Endothelial cell of umbilical vein (primary cell): ENCODE measurements around the gene FUT8. TPM values are rescaled to one million over a fixed set of nuclear protein-coding genes. Genes with fewer than 3 reads are reported as not detected.

Experiments used
- BruUV-seq: library from RNA; stranded (reverse); fragments of 400-500 nt; replicated peaks from 2 replicates; lab custom pipeline; 2021; lab: Mats Ljungman, UMichigan
- CTCF ChIA-PET: fragments of 300-600, 350-600 bp; sonication (Branson Sonifier 250); formaldehyde crosslinking; loops from one replicate; lab custom pipeline; 2021; ENCODE audit warnings: antibody characterized with exemption, inconsistent platforms; lab: Charles Lee
- POLR2A ChIA-PET: fragments of 300-600, 350-600 bp; sonication (Branson Sonifier 250); formaldehyde crosslinking; loops from one replicate; lab custom pipeline; 2021; ENCODE audit warnings: antibody characterized with exemption, inconsistent platforms; lab: Charles Lee
- DNase-seq: peaks from one replicate; pipeline ENCODE4 v3.0.0-alpha.2; 2011; ENCODE audit warnings: low read depth, low spot score
- FAIRE-seq: peaks from 2 replicates; lab custom pipeline; 2011; peaks lifted over from hg19 to GRCh38; lab: Jason Lieb, UNC
- H2AFZ ChIP-seq: 2 replicates; pipeline ENCODE4 v1.6.0; 2012; ENCODE audit warnings: low read depth, low read length, control low read depth, inconsistent platforms
- H3K27ac ChIP-seq: 2 replicates; pipeline ENCODE4 v1.5.1; 2011; ENCODE audit warnings: low read depth, mild to moderate bottlenecking, control low read depth, low read length, moderate library complexity; ENCODE audit not compliant: insufficient read depth
- H3K27me3 ChIP-seq, 2 experiments: 2 replicates each; pipeline versions ENCODE4 v1.6.0 to v1.6.1; 2011; ENCODE audit warnings: low read length in 2 of 2, mixed read lengths in 1 of 2; ENCODE audit not compliant: control insufficient read depth in 2 of 2, insufficient read depth in 2 of 2
- H3K36me3 ChIP-seq, 2 experiments: 2 replicates in 1 of 2; 3 replicates in 1 of 2; pipeline ENCODE4 v1.5.1; 2011; ENCODE audit warnings: low read length in 2 of 2, mild to moderate bottlenecking in 1 of 2, moderate library complexity in 1 of 2; ENCODE audit not compliant: control insufficient read depth in 2 of 2, insufficient read depth in 2 of 2; ENCODE audit errors: extremely low read depth in 1 of 2
- H3K4me1 ChIP-seq: 3 replicates; pipeline ENCODE4 v1.5.1; 2011; ENCODE audit warnings: mild to moderate bottlenecking, low read length; ENCODE audit not compliant: control insufficient read depth, insufficient read depth; ENCODE audit errors: extremely low read depth
- H3K4me2 ChIP-seq: 2 replicates; pipeline ENCODE4 v1.6.1; 2011; ENCODE audit warnings: low read length, control low read depth, mixed read lengths; ENCODE audit not compliant: insufficient read depth
- H3K4me3 ChIP-seq, 3 experiments: fragments of 200-600 bp in 1 of 3; sonication (generic), shearing (Covaris generic) in 1 of 3; replicated peaks in 1 of 3; 2 replicates each; pipeline ENCODE4 v1.5.1; 2011 to 2016; ENCODE audit warnings: control low read depth in 3 of 3, low read length in 3 of 3, mild to moderate bottlenecking in 2 of 3, inconsistent platforms in 1 of 3, low read depth in 1 of 3, moderate library complexity in 1 of 3; ENCODE audit not compliant: insufficient read depth in 1 of 3
- H3K79me2 ChIP-seq: 2 replicates; pipeline ENCODE4 v1.6.0; 2012; ENCODE audit warnings: low read length, inconsistent platforms; ENCODE audit not compliant: control insufficient read depth, insufficient read depth
- H3K9ac ChIP-seq: replicated peaks from 2 replicates; pipeline ENCODE3; 2011; ENCODE audit warnings: low read length, control low read depth; ENCODE audit not compliant: insufficient read depth; ENCODE audit errors: extremely low read depth
- H3K9me1 ChIP-seq: replicated peaks from 3 replicates; pipeline ENCODE4 v1.6.0; 2011; ENCODE audit warnings: mild to moderate bottlenecking, low read length; ENCODE audit not compliant: control insufficient read depth, insufficient read depth; ENCODE audit errors: extremely low read depth
- H3K9me3 ChIP-seq: replicated peaks from 2 replicates; pipeline ENCODE4 v1.5.1; 2012; ENCODE audit warnings: low read length, inconsistent platforms; ENCODE audit not compliant: control insufficient read depth, insufficient read depth
- H4K20me1 ChIP-seq: replicated peaks from 2 replicates; pipeline ENCODE3; 2011; ENCODE audit warnings: mild to moderate bottlenecking, low read length; ENCODE audit not compliant: control insufficient read depth, insufficient read depth; ENCODE audit errors: extremely low read depth
- CTCF ChIP-seq, 2 donors: IDR thresholded peaks; 1 replicate in 1 of 2; 2 replicates in 1 of 2; pipeline ENCODE4 v1.5.1; 2011; ENCODE audit warnings: low read length in 2 of 2, mild to moderate bottlenecking in 2 of 2, moderate library complexity in 2 of 2, control low read depth in 1 of 2, inconsistent platforms in 1 of 2, low read depth in 1 of 2; ENCODE audit not compliant: insufficient read depth in 1 of 2; ENCODE audit errors: extremely low read depth in 1 of 2
- EZH2 ChIP-seq: IDR thresholded peaks from 2 replicates; pipeline ENCODE4 v1.6.1; 2012; ENCODE audit warnings: borderline replicate concordance, low read depth, mild to moderate bottlenecking, moderate library complexity, low read length, inconsistent platforms; ENCODE audit not compliant: severe bottlenecking
- FOS ChIP-seq: IDR thresholded peaks from 2 replicates; pipeline ENCODE4 v1.6.1; 2011; ENCODE audit warnings: mild to moderate bottlenecking, low read length, moderate library complexity, borderline replicate concordance; ENCODE audit not compliant: insufficient read depth
- GATA2 ChIP-seq: IDR thresholded peaks from 2 replicates; pipeline ENCODE4 v1.7.0; 2011; ENCODE audit warnings: low read depth, mild to moderate bottlenecking, moderate library complexity, mixed read lengths, low read length; ENCODE audit not compliant: insufficient read length, insufficient read depth
- JUN ChIP-seq: IDR thresholded peaks from 2 replicates; pipeline ENCODE4 v1.6.1; 2011; ENCODE audit warnings: borderline replicate concordance, low read depth; ENCODE audit not compliant: insufficient read length, insufficient read depth
- MAX ChIP-seq: IDR thresholded peaks from 2 replicates; pipeline ENCODE4 v1.6.1; 2011; ENCODE audit not compliant: insufficient read depth, insufficient read length
- MYC ChIP-seq: IDR thresholded peaks from one replicate; pipeline ENCODE4 v1.6.1; 2011; ENCODE audit warnings: mild to moderate bottlenecking, low read depth, low read length
- POLR2A ChIP-seq: IDR thresholded peaks from 2 replicates; pipeline ENCODE4 v1.6.1; 2012; ENCODE audit warnings: low read depth, mild to moderate bottlenecking, control low read depth, low read length
- POLR2AphosphoS5 ChIP-seq: IDR thresholded peaks from 2 replicates; pipeline ENCODE4 v1.6.1; 2012; ENCODE audit warnings: low read depth, mild to moderate bottlenecking, control low read depth, low read length, moderate library complexity; ENCODE audit not compliant: insufficient read depth
- dilution Hi-C: fragments of 300-500 bp; cut with MboI; formaldehyde crosslinking; loops from one replicate; pipeline ENCODE4 v1.15.0; 2019; ENCODE audit warnings: low sequenced_read_pairs; ENCODE audit not compliant: extremely low pct_ligation_motif_present
- intact Hi-C: fragments of 100-400 bp; cut with micrococcal nuclease; formaldehyde crosslinking; loops from one replicate; pipeline ENCODE4 v1.10.0; 2022
- polyA plus RNA-seq, 4 experiments: library from polyadenylated mRNA; depleted of rRNA in 3 of 4; stranded (reverse) in 3 of 4; unstranded in 1 of 4; fragments of >200 nt; gene quantifications; 2 replicates each; pipeline versions ENCODE4 v1.2.1 to v1.2.3, GENCODE V29; 2011 to 2012; ENCODE audit warnings: missing spikeins in 1 of 4
- total RNA-seq: library from RNA; stranded (reverse); gene quantifications from 2 replicates; pipeline ENCODE4 v1.2.3, GENCODE V29; 2021

The FUT8 gene
- total and polyA plus RNA-seq, 2 donors (not counting 3 experiments of a cell fraction or from before 2014, with no cell fraction given): 16.7 to 38.8 TPM

GRCh38 chr14:65658202-65658601 lies 245.7 kb downstream of the FUT8 start:
- no peak overlapping the region for H3K4me2 ChIP-seq
- no peak overlapping the region for H3K27ac ChIP-seq
- no peaks in the 10 kb centered on the region for H3K27me3 ChIP-seq
- no peak overlapping the region for H3K9ac ChIP-seq
- no peaks in the 10 kb centered on the region for H4K20me1 ChIP-seq
- intact Hi-C loops: no loop called here
- BruUV-seq: no TSS peak
- no peak for TF ChIP-seq MYC
- TF ChIP-seq GATA2: no peak
- TF ChIP-seq MAX: no peak
- TF ChIP-seq CTCF (IDR thresholded peaks at IDR 0.05; ENCODE audit: extremely low read depth in 1 of 2, insufficient read depth in 1 of 2, low read depth in 1 of 2, low read length in 2 of 2): no peak
- no peak for TF ChIP-seq POLR2AphosphoS5
- no peak for TF ChIP-seq FOS
- no peak for TF ChIP-seq JUN
- TF ChIP-seq EZH2: no peak
- no peak for TF ChIP-seq POLR2A
- no peaks in the 10 kb centered on the region for H3K4me1 ChIP-seq
- H3K9me3 ChIP-seq: no peaks in the 10 kb centered on the region
- ChIA-PET CTCF (no interaction called here), POLR2A (no interaction called here)
- FAIRE-seq (peak; percentile 66), DNase-seq (no peak)
- H3K79me2 ChIP-seq: no peaks in the 10 kb centered on the region
- no peaks in the 10 kb centered on the region for H3K36me3 ChIP-seq
- no peak overlapping the region for H2AFZ ChIP-seq
- dilution Hi-C loops: no loop called here
- no peak overlapping the region for H3K4me3 ChIP-seq
- no peaks in the 10 kb centered on the region for H3K9me1 ChIP-seq
